Body of pancreas (tissue), 4 donors: ENCODE measurements around the gene CCDC154. TPM values are rescaled to one million over a fixed set of nuclear protein-coding genes. Genes with fewer than 3 reads are reported as not detected.

Experiments used
- ATAC-seq: fragments of 150-250 bp; one replicate; pipeline ENCODE4 v1.9.1; 2016
- DNase-seq, 4 donors: peaks; one replicate each; pipeline ENCODE4 v3.0.0-alpha.2; 2019
- H3K27ac ChIP-seq, 4 donors: fragments of 200-600 bp; sonication (generic); 1 replicate in 3 of 4; 2 replicates in 1 of 4; pipeline versions ENCODE4 v1.5.1 to v1.6.1; 2016 to 2019; ENCODE audit warnings: mild to moderate bottlenecking in 1 of 4, mixed read lengths in 1 of 4, moderate library complexity in 1 of 4
- H3K27me3 ChIP-seq, 2 donors: fragments of 200-600 bp; sonication (generic); one replicate each; pipeline ENCODE4 v1.6.0; 2016; ENCODE audit warnings: mild to moderate bottlenecking in 1 of 2
- H3K36me3 ChIP-seq, 2 donors: fragments of 200-600 bp; sonication (generic); replicated peaks in 1 of 2; 2 replicates each; pipeline ENCODE4 v1.5.1; 2016; ENCODE audit warnings: low read depth in 2 of 2; ENCODE audit not compliant: insufficient read depth in 1 of 2
- H3K4me1 ChIP-seq: fragments of 200-600 bp; sonication (generic); one replicate; pipeline ENCODE4 v1.6.0; 2016
- H3K4me3 ChIP-seq, 2 donors: fragments of 200-600 bp; sonication (generic); 1 replicate in 1 of 2; 2 replicates in 1 of 2; pipeline ENCODE4 v1.5.1; 2016 to 2019
- H3K9me3 ChIP-seq, 3 donors: fragments of 200-600 bp; sonication (generic); 1 replicate in 2 of 3; 2 replicates in 1 of 3; pipeline ENCODE4 v1.5.1; 2016
- POLR2A ChIP-seq, 3 donors: fragments of 450-650 bp; IDR thresholded peaks; one replicate each; pipeline ENCODE4 v1.6.1; 2016; ENCODE audit warnings: antibody characterized with exemption in 3 of 3, mild to moderate bottlenecking in 2 of 3
- WGBS, 2 donors: methylation state at CpG; one replicate each; pipeline ENCODE4 v1.1.5; 2017; 5-methylcytosine and 5-hydroxymethylcytosine counted together
- intact Hi-C: fragments of 100-400 bp; cut with DNase I; formaldehyde crosslinking; loops from one replicate; pipeline ENCODE4 v1.15.1; 2023
- total RNA-seq, 2 donors: library from RNA; depleted of rRNA; stranded (reverse); fragments of >200 nt; gene quantifications; one replicate each; pipeline ENCODE4 v1.1.0, GENCODE V29; 2016
- TF ChIP-seq, protein P1 (sequence below), 7 experiments: fragments of 450-650 bp in 4 of 7; fragments of 200-600 bp in 3 of 7; sonication (generic) in 3 of 7; IDR thresholded peaks; one replicate each; pipeline ENCODE4 v1.5.1; 2016 to 2019; ENCODE audit warnings: antibody characterized with exemption in 7 of 7

CCDC154 gene
- total RNA-seq, 2 donors from 2014 or later = 2.1 to 2.3 TPM

DNA sequence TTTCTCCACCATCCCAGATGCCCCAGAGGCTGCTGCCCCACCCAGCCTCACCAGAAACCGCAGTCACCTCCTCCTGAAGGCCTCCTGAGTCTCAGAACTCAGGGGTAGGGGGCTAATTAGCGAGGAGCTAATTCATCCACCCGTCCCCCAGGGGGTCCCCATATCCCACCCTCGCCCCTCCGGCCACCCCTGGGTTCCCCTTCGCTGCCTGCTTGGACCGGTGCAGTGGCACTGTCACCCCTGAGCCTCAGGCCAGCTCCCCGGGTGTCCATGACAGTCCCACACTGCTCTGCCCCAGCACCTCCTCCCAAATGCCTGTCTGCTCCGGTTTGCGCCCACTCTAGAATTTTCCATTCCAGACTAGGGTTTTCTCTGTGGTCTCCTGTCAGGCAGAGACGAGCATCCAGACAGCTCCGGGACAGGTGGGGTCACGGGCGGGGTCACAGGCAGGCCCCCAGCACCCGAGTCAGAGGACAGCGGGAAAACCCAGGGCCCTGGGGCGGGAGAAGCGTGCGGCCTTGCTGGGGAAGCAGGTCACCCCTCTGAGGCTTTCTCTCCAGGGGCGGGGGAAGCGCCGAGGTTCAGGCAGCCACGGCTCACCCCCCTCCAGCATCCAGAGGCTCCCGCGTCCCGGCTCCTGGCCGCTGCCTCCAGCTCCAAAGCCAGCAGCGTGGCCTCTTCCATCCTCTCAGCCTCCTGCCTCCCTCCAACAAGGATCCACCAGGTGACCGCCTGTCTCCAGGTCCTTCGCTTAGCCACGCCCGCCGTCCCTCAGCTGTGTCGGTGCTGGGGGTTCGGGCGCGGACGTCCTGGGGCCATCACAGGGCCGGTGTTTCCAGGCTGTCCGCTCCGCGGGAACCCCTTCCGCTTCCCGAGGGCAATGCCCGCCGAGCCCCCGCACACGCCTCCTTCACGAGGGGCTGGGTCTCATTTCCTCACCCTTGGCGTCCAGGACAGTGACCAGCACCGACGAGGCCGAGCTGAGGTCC, 16.6 kb downstream of the CCDC154 start:
- intact Hi-C loops = no loop called here
- ATAC-seq (no peak), DNase-seq (no peak)
- H3K36me3 ChIP-seq = no peaks in the 10 kb centered on the region
- H3K4me3 ChIP-seq = no peak overlapping the region
- no peak for TF ChIP-seq POLR2A (IDR thresholded peaks at IDR 0.05)
- TF ChIP-seq, protein P1, sequence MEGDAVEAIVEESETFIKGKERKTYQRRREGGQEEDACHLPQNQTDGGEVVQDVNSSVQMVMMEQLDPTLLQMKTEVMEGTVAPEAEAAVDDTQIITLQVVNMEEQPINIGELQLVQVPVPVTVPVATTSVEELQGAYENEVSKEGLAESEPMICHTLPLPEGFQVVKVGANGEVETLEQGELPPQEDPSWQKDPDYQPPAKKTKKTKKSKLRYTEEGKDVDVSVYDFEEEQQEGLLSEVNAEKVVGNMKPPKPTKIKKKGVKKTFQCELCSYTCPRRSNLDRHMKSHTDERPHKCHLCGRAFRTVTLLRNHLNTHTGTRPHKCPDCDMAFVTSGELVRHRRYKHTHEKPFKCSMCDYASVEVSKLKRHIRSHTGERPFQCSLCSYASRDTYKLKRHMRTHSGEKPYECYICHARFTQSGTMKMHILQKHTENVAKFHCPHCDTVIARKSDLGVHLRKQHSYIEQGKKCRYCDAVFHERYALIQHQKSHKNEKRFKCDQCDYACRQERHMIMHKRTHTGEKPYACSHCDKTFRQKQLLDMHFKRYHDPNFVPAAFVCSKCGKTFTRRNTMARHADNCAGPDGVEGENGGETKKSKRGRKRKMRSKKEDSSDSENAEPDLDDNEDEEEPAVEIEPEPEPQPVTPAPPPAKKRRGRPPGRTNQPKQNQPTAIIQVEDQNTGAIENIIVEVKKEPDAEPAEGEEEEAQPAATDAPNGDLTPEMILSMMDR (IDR thresholded peaks at IDR 0.05) = no peak
- H3K27me3 ChIP-seq = no peaks in the 10 kb centered on the region
- H3K4me1 ChIP-seq = peaks cover 10% of the 10 kb centered on the region
- WGBS, 2 donors = 79 to 89% methylated on average over 39 to 48 of the region's 53 CpGs
- no peak overlapping the region for H3K27ac ChIP-seq
- no peaks in the 10 kb centered on the region for H3K9me3 ChIP-seq

GRCh38 chr16:1426734-1427471, 17.5 kb downstream of the CCDC154 start:
- no peak overlapping the region for H3K27ac ChIP-seq
- ATAC-seq = no peak
- no peaks in the 10 kb centered on the region for H3K36me3 ChIP-seq
- no peak for TF ChIP-seq POLR2A (IDR thresholded peaks at IDR 0.05)
- TF ChIP-seq, protein P1 (IDR thresholded peaks at IDR 0.05) = no peak
- H3K9me3 ChIP-seq = no peaks in the 10 kb centered on the region
- no peak for DNase-seq
- intact Hi-C loops = no loop called here
- H3K27me3 ChIP-seq = no peaks in the 10 kb centered on the region
- H3K4me3 ChIP-seq = no peak overlapping the region
- H3K4me1 ChIP-seq = peaks cover 14% of the 10 kb centered on the region
- WGBS, 2 donors = 68 to 70% methylated on average over 13 to 42 of the region's 42 CpGs

DNA sequence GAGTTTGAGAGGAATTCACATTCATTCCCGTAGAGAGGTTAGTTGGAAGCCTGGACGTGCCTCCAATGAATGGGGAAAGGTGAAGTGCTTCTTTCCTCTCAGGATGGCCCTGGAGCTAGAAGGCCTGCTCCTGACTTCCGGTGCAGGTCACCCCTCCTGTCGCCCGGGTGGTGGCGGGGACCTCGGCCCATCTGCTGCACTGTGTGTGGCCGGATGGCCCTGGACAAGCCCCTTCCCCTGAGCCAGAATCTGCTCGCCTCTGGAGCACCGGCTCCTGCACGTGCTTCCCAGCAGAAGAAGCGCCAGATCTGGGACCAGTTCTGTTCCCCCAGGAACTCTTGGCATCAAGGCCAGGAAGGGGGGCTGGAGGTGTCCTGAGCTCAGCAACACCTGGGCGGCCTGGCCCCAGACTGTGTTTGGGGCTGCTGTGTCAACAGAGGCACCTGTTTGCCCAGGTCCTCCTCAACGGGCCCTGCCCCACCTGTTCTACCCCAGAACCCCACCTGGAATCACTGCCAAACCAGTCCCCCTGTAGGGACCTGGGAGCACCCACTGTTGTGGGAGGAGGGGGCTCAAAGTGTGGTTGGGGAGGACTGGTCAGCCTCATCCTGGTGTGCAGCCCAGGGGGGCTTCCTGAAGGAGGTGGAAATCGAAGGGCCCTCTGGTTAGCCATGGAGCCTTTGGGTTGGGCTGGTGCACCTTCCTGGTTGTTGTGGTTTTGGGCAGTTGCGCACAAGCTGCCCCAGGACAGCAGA, 18.6 kb downstream of the CCDC154 start:
- no peak for ATAC-seq
- no peak overlapping the region for H3K4me3 ChIP-seq
- no peaks in the 10 kb centered on the region for H3K9me3 ChIP-seq
- H3K27ac ChIP-seq = no peak overlapping the region
- DNase-seq = no peak
- no peaks in the 10 kb centered on the region for H3K27me3 ChIP-seq
- 75 to 85% methylated on average over 4 to 16 of the region's 16 CpGs for WGBS, 2 donors
- TF ChIP-seq, protein P1 (IDR thresholded peaks at IDR 0.05) = no peak
- TF ChIP-seq POLR2A (IDR thresholded peaks at IDR 0.05) = no peak
- no peaks in the 10 kb centered on the region for H3K36me3 ChIP-seq
- H3K4me1 ChIP-seq = peaks cover 19% of the 10 kb centered on the region
- intact Hi-C loops = no loop called here

DNA sequence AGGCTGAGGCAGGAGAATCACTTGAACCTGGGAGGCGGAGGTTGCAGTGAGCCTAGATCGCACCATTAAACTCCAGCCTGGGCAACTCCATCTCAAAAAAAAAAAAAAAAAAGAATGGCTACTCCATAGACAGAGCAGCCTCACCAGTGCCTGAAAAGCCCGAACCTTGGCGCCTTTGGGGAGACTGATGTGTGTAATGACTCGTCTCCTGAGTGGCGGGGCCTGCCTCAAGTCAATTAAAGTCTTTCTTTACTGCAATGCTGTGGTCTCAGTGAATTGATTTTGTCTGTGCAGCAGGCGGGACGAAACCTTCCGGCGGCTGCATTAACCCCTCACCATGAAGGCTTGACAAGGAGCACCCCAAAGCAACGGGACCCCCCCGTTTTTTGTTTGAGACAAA, 20.3 kb downstream of the CCDC154 start:
- no peaks in the 10 kb centered on the region for H3K9me3 ChIP-seq
- no peak overlapping the region for H3K4me3 ChIP-seq
- 87 to 91% methylated on average over 12 of the region's 12 CpGs for WGBS, 2 donors
- no peaks in the 10 kb centered on the region for H3K36me3 ChIP-seq
- DNase-seq (no peak), ATAC-seq (no peak)
- intact Hi-C loops = no loop called here
- peaks cover 24% of the 10 kb centered on the region for H3K4me1 ChIP-seq
- H3K27me3 ChIP-seq = no peaks in the 10 kb centered on the region
- TF ChIP-seq, protein P1 (IDR thresholded peaks at IDR 0.05) = no peak
- TF ChIP-seq POLR2A (IDR thresholded peaks at IDR 0.05) = no peak
- no peak overlapping the region for H3K27ac ChIP-seq
